IPS-18c (cell line): ENCODE results near the gene ENAH.

Source experiments
- H3K4me3 ChIP-seq: 2 replicates; pipeline ENCODE4 v1.7.0; 2013; ENCODE audit warnings: low read depth, mild to moderate bottlenecking, low read length, moderate library complexity; ENCODE audit not compliant: insufficient read depth
- H3K9me3 ChIP-seq: one replicate; pipeline ENCODE4 v1.6.1; 2013; ENCODE audit warnings: mild to moderate bottlenecking, low read length, moderate library complexity; ENCODE audit not compliant: control insufficient read depth, insufficient read depth

ENAH gene

DNA sequence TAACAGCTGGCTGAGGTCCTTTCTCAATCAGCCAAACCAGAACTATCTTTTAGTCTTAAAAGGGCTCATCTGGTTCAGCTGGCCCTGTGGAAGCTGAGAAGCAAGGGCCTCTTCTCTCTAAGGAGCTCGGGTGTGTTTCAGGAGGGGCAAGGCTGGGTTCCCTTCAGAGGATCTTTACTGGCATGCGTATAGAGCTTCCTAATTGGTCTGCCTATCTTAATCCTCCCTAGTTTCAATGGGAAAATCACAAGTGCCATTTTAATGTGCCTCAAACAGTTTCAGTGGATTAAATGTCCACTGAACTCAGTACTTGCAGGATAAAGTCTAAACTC lies 143.6 kb downstream of the ENAH start:
- Histone ChIP-seq H3K4me3 (no peak overlapping the region), H3K9me3 (no peaks in the 10 kb centered on the region)

DNA sequence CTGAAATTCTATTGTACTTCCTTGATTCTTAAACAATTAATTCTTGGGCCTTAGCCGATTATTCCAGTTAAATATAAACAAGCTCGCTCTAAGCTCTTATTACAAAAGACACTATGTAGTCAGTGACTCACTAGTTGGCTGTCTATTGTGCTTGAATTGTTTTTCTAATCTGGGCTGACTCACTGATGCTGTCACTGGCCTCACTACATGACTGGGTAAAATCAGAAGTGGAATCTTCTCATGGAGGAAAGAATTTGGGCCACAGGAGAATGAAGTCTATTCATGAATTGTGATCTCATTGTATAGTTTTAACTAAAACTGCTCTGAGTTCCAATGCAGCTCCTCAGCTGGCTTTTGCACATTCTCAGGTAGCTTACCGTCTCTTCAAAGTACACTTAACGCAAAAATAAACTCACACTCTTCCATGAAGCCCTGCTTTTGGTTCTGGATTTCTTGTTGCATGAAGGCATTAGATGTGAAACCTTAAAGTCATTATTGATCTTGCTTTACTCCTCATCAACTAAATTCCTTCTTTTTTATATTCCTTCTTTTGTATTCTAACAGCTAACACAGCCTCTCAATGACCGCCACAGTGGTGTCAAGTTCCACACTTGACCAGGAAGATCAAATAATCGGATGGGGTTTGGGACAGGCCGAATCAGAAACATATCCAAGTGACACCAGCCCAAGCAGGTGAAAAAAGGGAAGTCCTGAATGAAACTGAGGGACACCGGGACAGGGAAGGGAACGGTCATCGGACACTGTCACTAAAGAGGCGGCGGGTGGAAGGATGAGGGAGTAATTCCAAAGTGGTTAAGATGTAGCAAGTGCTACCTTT lies 144.2 kb downstream of the ENAH start:
- Histone ChIP-seq H3K4me3 (no peak overlapping the region), H3K9me3 (no peaks in the 10 kb centered on the region)

DNA sequence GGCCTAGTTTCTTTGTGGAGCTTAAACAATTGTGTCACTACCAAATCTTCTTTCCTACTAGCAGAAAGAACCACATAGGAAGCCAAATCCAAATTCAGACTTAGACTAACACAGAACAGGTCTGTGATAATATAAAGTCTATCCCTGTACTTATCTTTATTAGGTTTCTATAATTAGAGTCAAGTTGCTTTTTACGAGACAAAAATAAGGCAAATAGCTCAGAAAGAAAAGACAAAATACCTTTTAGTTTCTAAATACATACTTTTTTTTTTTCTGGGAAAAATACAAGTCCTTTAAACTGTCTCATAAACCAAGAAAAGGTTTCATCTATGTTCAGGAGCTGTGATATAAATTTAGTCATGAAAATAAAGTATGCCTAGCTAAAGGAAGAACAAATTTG lies 146.2 kb downstream of the ENAH start:
- no peaks in the 10 kb centered on the region for H3K9me3 ChIP-seq
- no peak overlapping the region for H3K4me3 ChIP-seq

DNA sequence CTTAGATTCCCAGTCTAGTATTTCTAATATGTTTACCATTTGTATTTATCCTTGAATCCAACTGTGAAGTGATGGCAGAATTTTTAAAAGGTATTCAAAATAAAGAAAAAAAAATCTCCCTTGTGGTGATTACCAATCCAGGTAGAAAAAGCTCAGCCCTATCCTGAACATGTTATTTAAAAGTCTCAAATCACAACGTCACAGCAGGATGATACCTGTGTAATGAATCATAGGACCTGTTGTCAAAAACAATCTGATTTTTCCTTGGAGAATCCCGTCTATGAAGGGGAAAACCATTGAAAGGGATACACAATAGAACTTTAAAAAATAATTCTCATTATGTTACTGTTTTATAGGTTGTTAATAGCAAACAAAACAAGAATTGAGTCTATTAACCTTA lies 148.1 kb downstream of the ENAH start:
- Histone ChIP-seq H3K9me3 (no peaks in the 10 kb centered on the region), H3K4me3 (no peak overlapping the region)

DNA sequence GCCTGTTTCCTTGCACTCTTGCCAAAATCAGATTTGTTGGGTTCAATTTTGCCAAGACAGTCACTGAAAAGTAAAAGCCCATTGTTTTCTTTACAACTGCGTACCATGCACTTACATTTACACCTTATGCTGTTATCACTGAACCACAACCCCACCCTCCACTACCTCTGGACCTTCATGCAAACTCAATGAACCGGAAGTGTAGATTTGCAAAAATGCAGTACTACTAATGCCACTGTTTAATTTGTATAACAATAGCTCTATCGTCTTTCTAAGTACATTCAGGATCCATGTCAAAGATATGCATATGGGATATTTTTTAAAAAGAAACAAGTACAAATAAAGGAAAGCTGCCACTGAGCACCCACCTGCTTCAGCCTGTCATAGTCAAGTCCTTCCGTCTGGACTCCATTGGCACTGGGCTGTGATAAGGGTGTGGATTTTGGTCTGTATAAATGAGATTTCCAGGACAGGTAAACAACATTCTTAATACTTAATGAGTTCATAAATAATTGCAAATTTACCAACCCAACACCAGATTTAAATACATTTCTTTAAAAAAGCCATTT lies 152.2 kb downstream of the ENAH start:
- H3K4me3 ChIP-seq, result no peak overlapping the region
- H3K9me3 ChIP-seq, result no peaks in the 10 kb centered on the region

DNA sequence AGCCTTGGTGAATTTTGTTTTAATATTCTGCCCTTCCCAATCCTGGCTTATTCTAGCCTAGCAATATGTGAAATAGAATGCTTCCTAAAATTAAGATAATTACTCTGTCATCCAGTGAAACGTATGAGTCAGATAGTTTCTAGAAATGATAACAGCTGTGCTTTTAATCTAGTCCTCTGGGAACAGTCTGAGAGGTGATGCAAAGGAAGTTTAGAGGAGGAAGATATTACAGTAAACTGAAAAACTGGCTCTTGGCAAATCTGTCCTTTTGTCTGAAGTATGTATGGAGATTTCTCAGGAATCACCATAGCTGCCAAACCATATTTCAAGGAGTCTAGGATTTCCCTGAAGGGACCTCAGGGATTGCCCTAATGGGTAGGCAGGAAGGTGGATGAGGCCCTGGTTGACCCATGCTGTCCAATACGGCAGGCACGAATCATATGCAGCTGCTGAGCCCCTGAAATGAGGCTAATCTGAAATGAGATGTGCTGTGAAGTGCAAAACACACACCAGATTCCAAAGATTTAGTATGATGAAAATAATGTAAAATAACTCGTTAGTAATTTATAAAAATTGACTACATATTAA lies 154.3 kb downstream of the ENAH start:
- H3K4me3 ChIP-seq, result no peak overlapping the region
- no peaks in the 10 kb centered on the region for H3K9me3 ChIP-seq

DNA sequence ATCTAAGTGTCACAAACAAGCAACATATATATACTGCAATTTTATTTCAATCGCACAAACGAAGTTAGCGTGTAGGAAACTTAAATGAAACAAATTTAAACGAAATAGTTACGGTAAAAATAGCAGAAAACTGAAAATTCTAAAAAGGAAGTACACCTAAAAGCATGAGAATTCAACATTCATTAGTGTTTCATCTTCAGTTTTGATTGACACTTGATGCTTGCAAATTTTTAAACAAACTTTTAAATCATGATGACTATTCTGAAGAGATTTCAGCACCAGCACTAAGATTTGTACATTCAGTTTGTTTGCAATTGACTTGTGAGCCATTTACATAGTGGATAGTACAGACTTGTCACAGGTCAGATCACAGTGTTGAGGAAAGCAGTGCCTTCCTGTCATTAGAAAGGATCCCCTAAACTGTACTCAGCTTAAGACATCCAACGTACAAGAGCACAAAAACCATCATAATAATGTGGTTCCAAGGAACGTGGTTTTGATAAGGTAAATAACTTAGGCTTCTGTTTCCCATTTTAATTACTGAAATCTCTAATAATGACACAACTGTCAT lies 158.0 kb downstream of the ENAH start:
- Histone ChIP-seq H3K9me3 (no peaks in the 10 kb centered on the region), H3K4me3 (no peak overlapping the region)

DNA sequence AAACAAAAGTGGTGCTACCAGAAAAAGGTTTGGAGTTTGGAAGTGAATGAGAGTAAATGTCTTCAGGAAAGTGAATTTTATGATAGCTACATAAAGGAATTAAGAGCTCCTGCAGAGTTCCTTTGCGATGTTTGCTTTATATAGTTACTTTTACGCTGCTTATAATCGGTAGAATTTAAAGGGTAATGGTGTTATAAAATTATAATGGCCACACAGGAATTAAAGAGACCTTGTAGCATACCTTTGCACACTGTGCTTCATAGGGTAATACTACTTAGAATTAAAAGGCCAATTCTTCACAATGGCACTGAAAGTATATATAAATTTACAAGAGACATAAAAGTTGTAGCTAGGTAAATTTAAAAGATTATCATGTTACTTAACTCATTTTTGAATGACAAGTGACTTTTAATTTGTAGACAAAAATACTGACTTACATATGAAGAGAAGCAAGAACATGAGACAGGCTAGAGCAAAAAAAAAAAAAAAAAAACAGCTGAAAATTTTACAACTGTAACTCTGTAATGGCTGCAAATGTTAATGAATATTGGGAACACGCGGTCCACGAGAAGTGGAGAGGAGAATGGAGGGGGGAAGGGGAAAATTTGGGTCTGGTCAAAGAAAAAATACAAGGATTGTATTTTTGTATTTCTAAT lies 159.2 kb downstream of the ENAH start:
- H3K4me3 ChIP-seq, result no peak overlapping the region
- H3K9me3 ChIP-seq, result no peaks in the 10 kb centered on the region

DNA sequence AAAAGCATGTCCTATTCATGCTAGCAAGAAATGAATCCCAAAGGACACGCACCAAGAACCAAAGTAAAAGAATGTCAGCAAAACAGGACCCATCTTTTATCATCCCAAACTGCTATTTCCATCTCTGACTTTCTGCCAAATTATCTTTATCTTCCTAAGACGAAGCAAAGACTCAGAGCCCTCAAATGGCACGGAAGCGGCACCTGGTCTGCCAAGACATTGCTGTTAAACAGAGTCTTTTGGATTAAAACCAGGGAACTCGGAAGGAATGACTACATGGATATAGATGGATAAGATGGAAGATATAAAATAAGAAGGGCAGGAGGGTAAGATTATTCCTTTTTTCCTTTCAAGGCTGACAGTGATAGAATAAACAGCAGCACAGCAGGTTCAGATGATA lies 164.2 kb downstream of the ENAH start:
- no peaks in the 10 kb centered on the region for H3K9me3 ChIP-seq
- no peak overlapping the region for H3K4me3 ChIP-seq

DNA sequence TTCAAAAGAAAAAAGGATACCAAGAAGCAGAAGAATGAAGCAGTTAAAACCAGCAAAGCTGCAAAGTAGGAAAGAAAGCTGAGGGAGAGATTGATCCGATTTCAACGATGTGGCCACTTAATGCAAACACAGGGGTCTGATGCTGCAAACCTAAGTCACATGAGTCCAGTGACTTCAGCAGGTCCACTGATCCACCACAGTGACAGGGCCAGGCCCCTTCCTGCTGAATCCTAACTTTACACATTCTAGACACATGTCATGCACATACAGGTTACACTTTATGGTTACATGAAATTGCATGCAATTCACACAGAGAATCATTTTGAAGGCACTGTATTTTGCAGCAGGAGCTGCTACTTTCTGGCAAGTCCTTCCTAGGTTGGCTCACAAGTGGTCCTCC lies 166.1 kb downstream of the ENAH start:
- no peak overlapping the region for H3K4me3 ChIP-seq

DNA sequence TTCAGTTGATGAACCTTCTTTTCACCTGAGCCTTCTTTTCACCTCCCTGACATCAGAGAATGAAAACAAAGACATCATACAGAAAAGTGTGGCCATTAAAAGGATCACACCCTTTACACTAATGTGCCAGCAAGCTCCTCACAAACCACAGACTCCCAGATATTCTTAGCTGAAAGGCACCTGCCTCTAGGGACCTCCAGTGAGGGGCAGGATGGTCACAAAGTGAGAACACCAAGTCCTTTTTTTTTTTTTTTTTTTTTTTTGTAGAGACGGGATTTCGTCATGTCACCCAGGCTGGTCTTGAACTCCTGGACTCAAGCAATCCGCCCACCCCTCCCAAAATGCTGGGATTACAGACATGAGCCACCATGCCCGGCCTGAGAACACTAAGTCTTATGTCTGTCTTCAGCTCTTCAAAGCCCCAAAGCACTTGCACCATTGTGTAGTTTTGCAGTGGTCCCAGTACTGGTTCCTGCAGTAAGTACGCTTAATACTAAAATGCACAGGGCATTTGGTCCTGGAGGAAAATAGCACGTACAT lies 166.9 kb downstream of the ENAH start:
- Histone ChIP-seq H3K9me3 (no peaks in the 10 kb centered on the region), H3K4me3 (no peak overlapping the region)

More for the DNA sequence above, 166.1 kb downstream of the ENAH start:
- H3K9me3 ChIP-seq, result no peaks in the 10 kb centered on the region

DNA sequence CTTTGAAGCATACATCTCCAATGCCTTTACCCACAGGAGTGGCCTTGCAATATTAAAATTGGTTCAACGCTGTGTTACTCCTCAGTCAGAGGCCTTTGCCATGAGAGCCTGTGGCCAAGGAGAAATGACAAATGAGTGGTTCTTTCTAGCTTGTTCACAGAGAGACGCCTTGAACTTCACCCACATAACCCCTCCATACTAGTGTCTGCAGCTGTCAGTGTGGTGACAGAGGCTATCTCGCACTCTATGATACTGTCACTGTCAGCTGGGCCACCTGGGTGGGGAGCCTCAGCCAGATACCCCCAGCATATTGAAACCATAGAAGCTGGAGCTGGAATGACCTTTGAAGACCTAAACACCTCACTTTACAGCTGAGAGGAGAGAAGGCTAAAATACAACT lies 167.7 kb downstream of the ENAH start:
- Histone ChIP-seq H3K4me3 (no peak overlapping the region), H3K9me3 (no peaks in the 10 kb centered on the region)

DNA sequence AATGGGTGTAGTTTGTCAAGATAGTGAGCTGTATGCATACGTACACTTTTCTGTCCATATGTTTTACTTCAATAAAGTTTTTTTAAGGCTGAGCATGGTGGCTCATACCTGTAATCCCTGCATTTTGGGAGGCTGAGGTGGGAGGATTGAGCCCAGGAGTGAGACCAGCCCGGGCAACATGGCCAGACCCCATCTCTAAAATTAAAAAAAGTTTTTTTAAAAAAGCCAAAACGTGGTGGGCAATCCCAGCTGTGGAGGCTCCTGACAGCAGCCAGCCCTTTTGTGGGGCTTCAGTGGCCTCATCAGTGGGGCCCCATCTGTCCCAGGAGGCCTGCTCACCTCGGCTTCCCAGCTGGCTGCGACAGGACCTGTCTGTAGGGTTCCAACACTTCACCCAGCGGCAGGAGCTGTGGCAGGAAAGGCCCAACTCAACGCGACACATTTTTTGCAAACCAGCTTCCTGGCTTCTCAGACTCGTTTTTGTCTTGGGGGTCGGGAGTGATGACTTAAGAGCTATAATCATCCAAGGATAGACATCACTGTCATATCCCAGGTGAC lies 168.2 kb downstream of the ENAH start:
- no peaks in the 10 kb centered on the region for H3K9me3 ChIP-seq
- H3K4me3 ChIP-seq, result no peak overlapping the region

DNA sequence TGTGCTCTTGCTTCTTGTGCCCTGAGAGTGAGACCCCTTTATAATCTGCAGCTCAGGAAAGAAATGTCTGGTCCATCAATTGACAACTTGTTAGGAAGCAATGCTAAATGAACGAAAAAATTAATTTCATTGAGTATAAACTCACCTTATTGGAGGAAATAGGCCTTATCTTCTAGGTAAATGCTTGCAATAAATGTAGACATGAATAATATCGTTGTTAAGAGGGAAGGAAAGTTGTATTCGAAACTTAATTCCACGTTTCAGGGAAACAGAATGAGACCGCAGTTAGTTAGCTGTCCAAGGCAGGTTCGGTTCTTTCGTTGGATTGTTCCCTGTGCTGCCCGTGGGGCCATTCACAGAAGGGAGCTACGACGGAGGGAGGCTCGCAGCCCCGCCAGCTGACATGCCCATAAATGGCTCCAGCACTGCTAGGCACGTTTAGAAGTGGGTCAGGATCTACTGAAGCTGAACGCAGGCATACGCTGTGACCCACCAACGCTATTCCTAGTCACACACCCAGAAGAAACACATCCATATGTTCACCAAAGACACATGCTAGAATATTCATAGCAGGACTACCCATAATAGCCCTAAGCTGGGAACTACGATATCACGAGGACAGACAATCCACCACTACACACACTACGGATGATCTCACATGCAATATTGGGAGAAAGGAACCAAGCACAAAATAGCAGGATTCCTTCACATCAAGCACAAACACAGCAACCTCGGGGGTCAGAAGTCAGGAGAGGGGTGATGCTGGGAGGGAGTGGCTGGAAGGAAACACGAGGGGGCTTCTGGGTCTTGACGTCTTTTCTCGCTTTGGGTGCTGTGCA lies 168.9 kb downstream of the ENAH start:
- Histone ChIP-seq H3K9me3 (no peaks in the 10 kb centered on the region), H3K4me3 (no peak overlapping the region)

DNA sequence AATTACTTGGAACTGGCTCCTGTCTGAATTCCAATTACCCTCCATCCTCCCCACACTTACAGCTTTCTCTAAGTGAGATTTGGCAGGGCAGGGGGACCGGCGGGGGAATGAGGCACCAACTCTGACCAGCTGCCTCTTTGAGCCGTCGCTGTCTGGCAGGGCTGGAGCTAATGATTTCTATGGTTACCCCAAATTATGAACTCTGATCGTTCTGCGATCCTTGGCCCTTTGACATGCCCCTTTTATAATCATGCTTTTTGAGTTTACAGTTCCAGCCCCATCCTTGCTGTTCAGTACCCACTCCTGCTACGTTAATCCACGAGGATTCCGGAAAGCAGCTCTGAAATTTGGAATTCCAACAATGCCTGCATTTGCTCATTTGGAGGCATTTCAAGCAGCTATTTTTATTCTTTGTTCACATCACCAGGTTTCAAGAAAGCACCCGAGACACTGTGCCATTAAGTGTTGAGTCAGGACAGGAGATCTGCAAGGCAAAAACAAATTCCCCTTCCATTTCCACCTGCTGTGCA lies 170.4 kb downstream of the ENAH start:
- no peak overlapping the region for H3K4me3 ChIP-seq
- no peaks in the 10 kb centered on the region for H3K9me3 ChIP-seq

DNA sequence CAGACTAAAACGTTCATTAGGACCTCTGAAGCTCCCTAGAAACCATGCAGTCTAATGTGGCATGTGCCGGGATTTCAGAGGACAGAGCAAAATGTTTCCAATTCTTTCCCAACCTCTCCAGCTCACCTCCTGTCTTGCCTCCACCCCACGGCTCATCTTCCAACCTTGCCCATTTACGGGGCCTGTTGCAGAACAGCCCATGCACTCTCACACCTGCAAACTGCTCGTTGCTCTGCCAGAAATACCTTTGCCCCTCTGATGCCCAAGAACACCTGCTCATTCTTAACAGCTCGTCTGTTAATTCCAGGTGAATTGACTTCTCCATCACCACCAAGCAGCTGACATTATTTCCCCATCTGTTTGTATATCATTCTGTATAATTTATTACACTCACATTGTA lies 171.2 kb downstream of the ENAH start:
- Histone ChIP-seq H3K4me3 (no peak overlapping the region), H3K9me3 (no peaks in the 10 kb centered on the region)
